Spinal cord (tissue), 10 donors: ENCODE data around the gene LMF1. TPM values are rescaled to one million over a fixed set of nuclear protein-coding genes. Genes with fewer than 3 reads are reported as not detected.

Experiments used
- DNase-seq, 6 donors: peaks; one replicate each; pipeline versions ENCODE4 v3.0.0 to v3.0.0-alpha.2; 2013 to 2015; ENCODE audit warnings: low spot score in 6 of 6, low read depth in 4 of 6
- H3K27ac ChIP-seq: one replicate; pipeline ENCODE4 v1.5.1; 2013; ENCODE audit warnings: low read depth, low read length, control low read depth
- H3K27me3 ChIP-seq: one replicate; pipeline ENCODE4 v1.6.1; 2013; ENCODE audit warnings: low read length; ENCODE audit not compliant: control insufficient read depth, insufficient read depth
- H3K36me3 ChIP-seq: one replicate; pipeline ENCODE4 v1.6.1; 2013; ENCODE audit warnings: low read length; ENCODE audit not compliant: control insufficient read depth, insufficient read depth
- H3K4me1 ChIP-seq: one replicate; pipeline ENCODE4 v1.6.1; 2013; ENCODE audit warnings: low read length; ENCODE audit not compliant: control insufficient read depth, insufficient read depth
- H3K4me3 ChIP-seq: one replicate; pipeline ENCODE4 v1.5.1; 2013; ENCODE audit warnings: low read depth, low read length, control low read depth
- H3K9me3 ChIP-seq: one replicate; pipeline ENCODE4 v1.6.1; 2013; ENCODE audit warnings: low read length; ENCODE audit not compliant: control insufficient read depth, insufficient read depth
- WGBS: methylation state at CpG from one replicate; pipeline ENCODE4 v1.1.5; 2013; ENCODE audit warnings: missing lambda C conversion rate; ENCODE audit not compliant: insufficient coverage; 5-methylcytosine and 5-hydroxymethylcytosine counted together
- polyA plus RNA-seq, 2 donors: library from polyadenylated mRNA; unstranded; fragments of 120-200 nt; gene quantifications; one replicate each; pipeline ENCODE4 v1.2.1, GENCODE V29; 2013; ENCODE audit not compliant: insufficient read length in 2 of 2
- total RNA-seq, 2 donors: library from RNA; depleted of rRNA in 1 of 2; stranded (reverse); fragments of 120-200 nt in 1 of 2; fragments of >200 nt in 1 of 2; gene quantifications; one replicate each; pipeline versions ENCODE4 v1.2.3 to v1.2.4, GENCODE V29; 2013 to 2014
- donor health status: healthy.

Gene LMF1
- total and polyA plus RNA-seq, 4 donors, result 15.1 to 37.5 (median 23.0) TPM

DNA sequence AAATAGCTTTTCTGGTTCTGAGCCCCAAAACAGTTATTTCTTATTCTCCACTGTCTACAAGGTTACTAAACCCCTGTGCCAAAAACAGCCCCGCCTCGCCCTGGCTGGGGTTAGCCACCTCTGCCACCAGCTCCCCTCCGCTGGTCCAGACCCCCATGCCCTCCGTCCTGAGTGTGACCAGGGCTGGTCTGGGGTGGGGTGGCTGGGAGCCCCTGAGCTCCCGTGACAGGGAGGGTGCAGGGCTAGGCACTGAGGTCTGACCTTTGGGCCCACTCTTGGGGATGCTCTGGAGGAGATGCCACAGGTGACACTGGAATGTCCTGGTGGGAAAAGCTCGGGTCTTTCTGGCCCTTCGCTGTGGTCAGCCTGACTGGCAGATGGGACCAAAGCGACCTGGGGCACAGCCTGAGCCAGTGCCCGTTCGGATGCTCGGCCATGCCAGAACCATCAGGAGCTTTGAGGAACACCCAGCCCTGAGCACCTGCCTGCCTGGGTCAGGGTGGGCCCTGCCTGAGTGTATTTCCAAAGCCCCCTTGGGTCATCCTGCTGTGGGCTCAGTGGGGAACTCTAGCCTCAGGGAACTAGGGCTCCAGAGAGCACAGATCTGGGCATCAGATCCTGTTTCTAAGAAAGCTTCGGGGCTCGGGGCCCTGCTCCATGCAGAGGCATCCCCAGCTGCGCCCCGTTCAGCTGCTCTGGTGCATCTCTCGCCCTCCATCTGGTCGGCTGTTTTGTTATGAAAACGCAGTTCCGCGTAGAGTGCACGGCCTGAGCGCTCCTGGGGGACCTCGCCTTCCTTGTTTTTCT lies 98.1 kb downstream of the LMF1 start:
- no peaks in the 10 kb centered on the region for H3K9me3 ChIP-seq
- H3K4me3 ChIP-seq, result no peak overlapping the region
- peaks cover 54% of the 10 kb centered on the region for H3K4me1 ChIP-seq
- H3K27me3 ChIP-seq, result no peaks in the 10 kb centered on the region
- H3K27ac ChIP-seq, result no peak overlapping the region
- peak in 1 of 6 donors; percentile 40 for DNase-seq
- whole genome bisulfite sequencing, result 65% methylated on average over 23 of the region's 23 CpGs
- H3K36me3 ChIP-seq, result peaks cover 94% of the 10 kb centered on the region

DNA sequence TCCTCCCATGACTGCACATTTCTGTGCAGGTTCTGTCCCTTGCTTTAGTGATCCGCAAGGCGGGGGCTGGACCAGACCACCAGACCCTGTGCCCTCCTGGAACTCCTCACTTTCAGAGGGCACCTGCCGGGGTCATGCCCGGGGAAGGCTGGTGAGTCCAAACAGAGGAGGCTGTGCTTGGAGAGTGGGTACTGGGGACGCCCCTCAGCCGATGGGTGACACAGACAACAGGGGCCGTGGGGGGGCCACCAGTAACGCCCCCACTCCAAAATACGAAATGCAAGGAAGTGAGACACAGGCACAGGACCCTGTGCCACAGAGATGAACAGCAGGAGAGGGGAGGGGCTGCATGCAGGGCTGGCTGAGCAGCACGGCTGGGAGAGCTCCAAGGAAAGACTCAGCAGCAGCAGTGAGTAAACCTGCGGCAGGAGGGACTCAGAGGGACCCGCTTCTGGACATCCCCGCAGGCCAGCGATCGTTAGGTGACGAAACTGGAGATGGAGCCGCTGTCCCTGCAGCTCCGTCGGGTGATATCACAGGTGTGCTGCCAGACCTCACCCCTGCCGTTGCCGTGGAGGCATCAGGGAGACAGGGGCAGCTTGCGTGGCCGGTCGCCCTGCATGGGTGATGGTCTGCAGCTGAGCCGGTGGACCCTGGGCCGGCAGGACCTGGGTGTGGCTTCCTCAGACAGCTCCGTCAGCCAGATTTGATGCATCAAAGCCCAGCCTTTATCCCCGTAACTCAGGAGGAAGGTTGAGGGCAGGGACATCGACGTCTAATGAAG lies 99.0 kb downstream of the LMF1 start:
- Histone ChIP-seq H3K27me3 (no peaks in the 10 kb centered on the region), H3K36me3 (peaks cover 97% of the 10 kb centered on the region), H3K4me3 (no peak overlapping the region), H3K27ac (no peak overlapping the region), H3K4me1 (peaks cover 61% of the 10 kb centered on the region), H3K9me3 (no peaks in the 10 kb centered on the region)
- WGBS, result 86% methylated on average over 28 of the region's 30 CpGs
- peak in 1 of 6 donors; percentile 23 for DNase-seq

DNA sequence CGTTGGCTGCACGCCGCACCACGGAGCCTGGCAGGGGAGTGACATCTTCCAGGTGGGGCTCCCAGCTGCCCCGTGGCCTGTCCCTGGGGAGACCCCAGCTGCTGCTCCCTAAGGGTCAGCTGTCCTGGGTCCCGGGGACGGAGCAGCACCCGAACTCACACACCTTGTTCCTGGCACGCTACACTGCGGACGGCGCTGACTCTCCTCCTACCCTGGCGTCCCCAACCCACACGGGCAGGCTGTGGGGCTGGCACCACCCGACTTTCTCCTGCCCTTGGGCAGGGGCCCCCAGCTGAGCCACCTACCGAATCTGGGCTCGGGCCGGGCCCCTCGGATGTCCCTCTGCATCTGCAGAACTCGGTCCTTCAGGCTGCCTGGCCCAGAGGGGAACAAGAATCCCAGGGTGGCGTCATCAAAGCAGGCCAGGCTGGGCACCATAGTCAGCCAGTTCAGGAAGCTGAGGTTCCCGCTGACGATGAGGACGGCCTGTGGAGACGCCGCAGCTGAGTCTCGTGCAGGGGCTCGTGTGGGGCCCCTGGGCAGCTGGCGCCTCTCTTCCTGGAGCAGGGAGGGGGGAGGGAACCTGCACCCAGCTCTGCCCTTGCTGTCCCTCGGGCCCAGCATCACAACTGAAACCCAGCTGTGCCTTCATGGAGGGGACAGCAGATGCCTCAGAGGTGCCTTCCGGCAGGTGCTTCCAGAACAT lies 99.8 kb downstream of the LMF1 start:
- WGBS, result 89% methylated on average over 31 of the region's 31 CpGs
- no peak overlapping the region for H3K27ac ChIP-seq
- no peaks in the 10 kb centered on the region for H3K27me3 ChIP-seq
- peaks cover 93% of the 10 kb centered on the region for H3K36me3 ChIP-seq
- no peaks in the 10 kb centered on the region for H3K9me3 ChIP-seq
- H3K4me1 ChIP-seq, result peaks cover 56% of the 10 kb centered on the region
- no peak overlapping the region for H3K4me3 ChIP-seq
- no peak for DNase-seq

DNA sequence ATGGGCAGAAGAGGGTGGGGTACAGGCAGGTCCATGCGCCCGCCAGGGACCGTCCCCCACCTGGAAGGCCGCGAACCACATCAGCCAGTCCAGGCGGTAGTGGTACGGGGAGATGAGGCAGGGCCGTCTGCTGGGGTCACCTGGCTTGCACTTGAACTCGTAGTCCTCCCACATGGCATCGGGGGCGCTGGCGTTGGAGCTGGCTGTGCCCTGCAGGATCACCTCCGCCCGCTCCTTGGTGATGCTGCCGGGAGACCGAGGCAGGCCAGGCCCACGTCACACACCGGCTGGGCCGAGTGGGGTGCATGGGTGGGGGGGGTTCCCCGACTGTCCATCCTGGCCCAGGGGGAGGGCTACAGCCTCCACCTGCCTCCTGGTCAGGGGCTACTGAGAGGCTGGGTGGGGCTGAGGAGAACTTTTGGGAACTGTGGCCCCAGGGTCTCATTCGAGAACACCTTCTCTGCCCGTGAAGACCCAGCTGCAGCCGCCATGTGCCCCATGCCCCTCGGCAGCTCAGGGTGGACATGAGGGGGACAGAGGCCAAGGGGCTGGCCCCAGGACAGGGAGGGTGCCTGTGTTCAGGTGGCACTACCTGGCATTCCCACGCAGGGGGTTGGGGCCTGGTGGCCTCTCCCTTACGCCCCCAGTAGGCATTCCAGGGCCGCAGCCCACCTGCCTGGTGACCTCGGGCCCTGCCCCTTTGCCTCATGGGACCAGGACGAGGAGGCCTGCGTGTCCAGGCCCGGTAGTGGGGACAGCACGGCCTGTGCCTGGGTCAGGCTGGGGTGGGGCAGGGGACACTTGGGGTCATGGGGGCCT lies 100.8 kb downstream of the LMF1 start:
- DNase-seq, result no peak
- Histone ChIP-seq H3K36me3 (peaks cover 83% of the 10 kb centered on the region), H3K9me3 (no peaks in the 10 kb centered on the region), H3K27me3 (no peaks in the 10 kb centered on the region), H3K27ac (no peak overlapping the region), H3K4me3 (no peak overlapping the region), H3K4me1 (peaks cover 52% of the 10 kb centered on the region)
- WGBS, result 93% methylated on average over 28 of the region's 32 CpGs

DNA sequence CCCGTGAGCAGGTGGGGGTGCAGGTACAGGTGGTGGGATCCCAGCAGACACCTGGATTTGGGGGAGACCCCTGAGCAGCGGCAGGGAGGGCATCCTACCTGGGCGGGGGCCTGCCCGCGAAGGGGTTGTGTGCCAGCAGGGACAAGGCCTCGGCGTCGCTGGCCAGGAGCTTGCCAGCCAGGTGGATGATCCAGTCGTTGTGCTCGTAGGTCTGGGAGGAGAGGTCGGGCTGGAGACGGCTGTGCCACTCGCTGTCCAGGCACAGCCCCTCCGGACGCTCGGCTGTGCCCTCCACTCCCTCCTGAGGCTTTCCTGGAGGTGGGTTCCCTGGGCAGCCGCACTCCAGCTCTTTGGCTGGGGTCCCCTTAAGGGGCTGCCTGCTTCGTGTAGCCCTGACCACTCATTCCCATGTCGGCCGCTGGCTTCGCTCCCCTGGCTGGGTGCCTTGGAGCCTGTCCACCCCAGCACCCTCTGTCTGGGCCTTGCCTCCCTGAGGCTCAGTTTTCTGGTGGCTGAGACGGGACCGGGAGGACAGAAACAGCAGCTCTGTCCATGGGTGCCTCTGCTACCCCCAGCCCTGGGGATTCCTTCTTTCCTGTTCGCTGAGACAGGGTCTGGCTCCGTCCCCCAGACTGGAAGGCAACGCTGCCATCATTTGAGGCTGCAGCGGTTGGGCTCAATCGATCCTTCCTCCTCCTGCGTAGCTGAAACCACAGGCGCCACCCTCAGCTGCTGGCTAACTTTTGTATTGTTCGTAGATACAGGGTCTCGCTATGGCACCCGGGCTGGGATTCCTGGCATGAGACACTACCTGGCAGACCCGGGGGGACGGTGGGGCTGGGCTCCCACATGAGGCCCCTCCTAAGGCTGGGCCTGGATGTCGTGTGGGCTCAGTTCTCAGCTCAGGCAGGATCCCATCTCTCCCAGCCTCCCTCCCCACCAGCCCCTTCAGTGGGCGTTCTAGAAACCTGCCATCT lies 101.7 kb downstream of the LMF1 start:
- Histone ChIP-seq H3K9me3 (no peaks in the 10 kb centered on the region), H3K27me3 (no peaks in the 10 kb centered on the region), H3K4me1 (peaks cover 52% of the 10 kb centered on the region), H3K36me3 (peaks cover 74% of the 10 kb centered on the region), H3K4me3 (no peak overlapping the region), H3K27ac (no peak overlapping the region)
- DNase-seq, result no peak
- WGBS, result 86% methylated on average over 35 of the region's 37 CpGs

DNA sequence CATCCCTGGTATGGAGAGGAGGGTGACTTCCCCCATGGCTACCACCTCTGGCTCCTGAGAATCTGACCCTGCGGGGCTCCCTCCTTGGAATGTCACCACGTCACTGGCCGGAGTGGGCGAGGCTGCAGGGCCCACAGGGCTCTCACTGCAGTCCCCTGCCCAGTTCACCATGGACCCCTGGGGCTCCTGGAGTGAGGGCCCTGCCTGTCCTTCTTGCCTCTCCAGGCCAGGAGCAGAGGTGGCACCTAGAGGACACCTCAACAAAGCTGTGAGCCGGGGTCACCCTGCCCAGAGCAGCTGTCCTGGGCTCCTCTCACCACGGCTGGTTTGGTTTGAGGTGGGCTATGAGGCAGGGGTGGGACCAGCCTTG lies 102.4 kb downstream of the LMF1 start:
- Histone ChIP-seq H3K27ac (no peak overlapping the region), H3K9me3 (no peaks in the 10 kb centered on the region), H3K36me3 (peaks cover 66% of the 10 kb centered on the region), H3K27me3 (no peaks in the 10 kb centered on the region), H3K4me1 (peaks cover 50% of the 10 kb centered on the region), H3K4me3 (no peak overlapping the region)
- DNase-seq, result no peak
- WGBS, result 92% methylated on average over 4 of the region's 6 CpGs

DNA sequence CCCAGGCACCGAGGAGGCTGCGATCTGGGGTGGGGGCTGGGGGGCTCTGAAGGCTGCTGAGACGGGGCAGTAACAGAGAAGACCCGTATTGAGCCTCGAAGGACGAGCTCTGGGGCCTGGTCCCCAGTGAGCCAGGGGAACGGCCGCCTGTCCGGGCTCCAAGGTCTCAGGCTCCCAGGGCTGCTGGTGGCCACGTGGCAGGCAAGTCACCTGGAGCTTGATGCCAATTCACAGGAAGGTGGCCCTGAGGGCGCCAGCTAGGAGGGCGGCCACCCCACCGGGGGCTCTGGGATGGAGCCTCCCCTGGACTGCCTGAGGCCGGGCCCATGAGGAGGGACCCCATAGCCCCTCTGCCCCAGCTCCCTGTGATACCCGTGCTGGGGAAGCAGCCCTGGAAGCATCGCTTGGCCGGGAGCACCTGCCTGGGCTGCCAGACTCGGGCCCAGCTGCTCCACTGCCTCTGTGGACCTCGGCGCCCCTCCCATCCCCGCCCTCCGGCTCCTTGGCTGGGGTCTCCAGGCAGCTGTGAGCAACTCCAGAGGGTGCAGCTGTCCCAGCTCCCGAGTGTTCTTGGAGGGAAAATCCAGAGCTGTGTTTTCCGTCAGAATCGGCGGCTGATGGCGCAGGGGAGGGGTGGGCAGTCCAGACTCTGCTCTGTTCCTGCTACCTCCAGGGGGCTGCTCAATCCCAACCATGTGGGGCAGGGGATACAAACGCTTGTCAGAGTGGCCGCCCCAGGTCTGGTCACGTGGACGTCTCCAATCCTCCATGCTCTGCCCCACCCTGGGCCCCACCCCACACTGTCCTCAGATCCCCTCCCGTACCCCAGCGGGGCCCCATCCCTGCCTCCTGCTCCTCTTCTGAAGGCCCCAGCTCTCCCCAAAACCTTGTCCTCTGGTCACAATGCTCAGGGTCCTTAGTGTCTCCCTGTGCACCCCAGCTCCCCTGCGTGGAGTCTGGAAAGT lies 103.1 kb downstream of the LMF1 start:
- Histone ChIP-seq H3K36me3 (peaks cover 60% of the 10 kb centered on the region), H3K27me3 (no peaks in the 10 kb centered on the region), H3K9me3 (no peaks in the 10 kb centered on the region), H3K4me1 (peaks cover 43% of the 10 kb centered on the region), H3K27ac (peak overlapping the region; percentile 33), H3K4me3 (no peak overlapping the region)
- WGBS, result 73% methylated on average over 31 of the region's 34 CpGs
- peak in 2 of 6 donors; percentile 54 to 63 for DNase-seq
